ENCODE data around the gene SMAD3. TPM values are rescaled to one million over a fixed set of nuclear protein-coding genes. Genes with fewer than 3 reads are reported as not detected.

SMAD3 gene
- total RNA-seq, 1 donor from 2014 or later: 2.5 TPM

GRCh38 chr15:67036775-67037555 is 28.4 kb upstream of the SMAD3 start:
- no peak for DNase-seq

DNA sequence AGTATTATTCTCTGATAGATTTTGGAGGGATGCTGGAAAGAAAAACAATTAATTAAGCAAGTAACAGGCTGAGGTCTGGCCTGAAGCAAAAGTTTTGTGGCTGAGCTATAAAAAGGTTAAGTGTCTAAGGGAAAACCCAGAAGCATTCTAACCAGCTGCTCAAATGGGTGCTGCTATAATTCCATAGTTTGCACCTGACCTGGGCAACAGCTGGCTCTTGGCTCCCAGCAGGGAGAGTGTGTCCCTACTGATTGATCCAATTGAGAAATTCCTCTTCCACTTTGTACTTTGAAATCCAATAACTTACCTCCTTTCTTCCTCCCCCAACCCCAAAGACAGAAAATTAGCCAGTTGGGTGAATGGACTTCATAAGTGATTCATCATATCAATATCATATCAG is 27.7 kb upstream of the SMAD3 start:
- DNase-seq: no peak

- no peak for DNase-seq
Observed at GRCh38 chr15:67038736-67039135, 26.7 kb upstream of the SMAD3 start.

DNA sequence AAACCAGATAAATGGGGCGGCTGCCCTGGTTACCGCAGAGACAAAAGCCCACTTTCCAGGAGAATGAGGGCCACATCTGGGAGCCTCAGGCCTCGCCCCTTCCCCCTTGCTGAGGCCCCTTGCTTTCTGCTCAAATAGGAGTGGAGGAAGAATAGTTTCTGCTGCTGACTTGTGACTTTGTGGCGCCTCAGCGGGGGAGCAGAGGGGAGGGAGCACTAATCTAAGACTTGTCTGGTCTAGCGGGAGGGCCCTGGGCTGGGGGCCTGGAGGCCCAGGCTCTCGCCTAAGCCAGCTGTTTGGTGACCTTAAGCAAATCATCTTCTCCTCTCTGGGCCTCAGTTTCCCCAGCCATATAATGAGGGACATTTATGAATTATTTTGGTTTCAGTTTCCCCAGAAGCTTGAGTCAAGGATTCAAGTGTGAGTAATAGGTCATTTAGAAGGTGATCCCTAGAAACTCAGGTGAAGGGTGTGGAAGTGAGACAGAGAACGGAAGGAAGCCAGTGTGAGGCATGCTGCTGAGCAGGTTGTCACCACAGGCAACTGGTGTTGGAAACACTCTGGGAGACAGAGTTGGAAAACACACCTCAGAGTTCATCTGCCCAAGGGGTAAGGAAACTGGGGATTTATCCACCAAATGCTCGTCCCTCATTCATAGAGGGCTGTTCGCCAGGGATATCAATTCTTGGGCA is 25.9 kb upstream of the SMAD3 start:
- no peak for DNase-seq

DNA sequence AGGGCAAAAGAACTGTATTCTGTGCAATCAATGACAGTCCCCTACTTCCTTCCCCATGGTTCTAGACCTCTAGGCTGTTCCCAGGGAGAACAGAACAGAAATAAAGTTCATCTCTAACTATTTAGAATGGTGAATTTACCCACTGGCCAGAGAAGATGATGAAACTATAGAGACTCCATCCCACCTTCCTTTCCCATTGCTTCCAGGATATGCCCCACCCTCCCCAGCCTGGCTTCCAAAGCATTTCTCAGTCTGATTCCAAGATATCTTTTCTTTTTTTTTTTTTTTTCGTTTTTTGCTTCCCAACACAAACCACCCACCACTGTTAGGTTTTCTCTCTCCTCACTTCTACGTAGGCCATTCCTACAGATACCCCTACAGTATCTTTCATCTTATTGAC is 25.1 kb upstream of the SMAD3 start:
- no peak for DNase-seq

- DNase-seq: no peak
Observed at GRCh38 chr15:67042551-67043142, 22.8 kb upstream of the SMAD3 start.

- DNase-seq: no peak
Observed at GRCh38 chr15:67043939-67044771, 21.2 kb upstream of the SMAD3 start.

- DNase-seq: no peak
Observed at GRCh38 chr15:67047149-67047661, 18.2 kb upstream of the SMAD3 start.

- no peak for DNase-seq
Observed at GRCh38 chr15:67048281-67049279, 16.8 kb upstream of the SMAD3 start.

DNA sequence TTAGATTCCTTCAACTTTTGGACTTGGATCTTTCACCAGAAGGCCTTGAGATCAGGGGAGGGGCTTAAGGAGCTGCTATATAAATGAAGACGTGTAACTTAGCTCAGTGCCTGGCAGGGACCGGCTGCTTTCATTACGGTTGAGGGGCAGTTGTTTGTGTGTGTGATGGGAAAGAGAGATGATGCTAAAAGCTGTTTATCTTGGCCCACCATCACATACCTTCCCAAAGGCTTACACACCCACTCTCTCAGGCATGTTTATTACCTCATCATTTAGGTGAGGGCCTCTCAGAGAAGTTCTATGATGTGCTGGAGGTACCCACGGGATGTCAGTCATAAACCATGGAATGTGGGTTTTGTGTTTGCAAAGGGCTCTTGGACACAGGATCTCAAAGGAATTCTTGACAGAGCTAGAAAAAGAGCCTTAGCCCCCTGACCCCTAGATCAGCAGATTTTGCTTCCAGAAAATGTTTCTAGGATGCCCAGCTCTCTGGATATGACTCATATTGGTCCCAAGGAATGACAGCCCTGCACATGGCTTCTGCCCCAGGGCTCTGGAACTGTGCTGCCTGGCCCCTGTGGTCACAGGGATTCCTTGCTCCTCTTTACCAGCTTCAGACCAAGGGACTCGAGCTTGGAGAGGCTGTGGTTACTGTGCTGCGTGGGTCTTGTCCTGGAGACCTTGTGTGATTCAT is 15.9 kb upstream of the SMAD3 start:
- DNase-seq: no peak

DNA sequence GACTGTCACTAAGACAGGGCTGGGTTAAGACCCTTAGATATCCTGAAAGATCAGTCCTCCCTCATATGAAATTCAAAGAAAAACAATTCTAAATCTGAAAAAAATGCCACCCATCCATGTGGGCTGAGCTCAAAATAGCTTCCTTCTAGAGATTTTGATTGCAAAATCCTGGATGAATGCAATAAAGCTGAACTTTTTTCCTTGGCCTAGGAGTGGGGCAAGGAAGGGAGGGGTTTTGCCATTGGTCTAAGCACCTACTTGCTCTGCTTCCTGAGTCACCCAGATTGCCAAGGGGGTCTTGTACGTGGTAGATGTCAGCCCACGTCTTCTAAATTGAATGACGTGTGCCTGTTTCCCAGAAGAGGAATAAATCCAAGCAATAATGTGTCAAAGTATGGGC is 15.3 kb upstream of the SMAD3 start:
- no peak for DNase-seq

GRCh38 chr15:67050522-67051087 is 14.8 kb upstream of the SMAD3 start:
- DNase-seq: no peak

GRCh38 chr15:67051088-67052045 is 14.0 kb upstream of the SMAD3 start:
- no peak for DNase-seq

DNA sequence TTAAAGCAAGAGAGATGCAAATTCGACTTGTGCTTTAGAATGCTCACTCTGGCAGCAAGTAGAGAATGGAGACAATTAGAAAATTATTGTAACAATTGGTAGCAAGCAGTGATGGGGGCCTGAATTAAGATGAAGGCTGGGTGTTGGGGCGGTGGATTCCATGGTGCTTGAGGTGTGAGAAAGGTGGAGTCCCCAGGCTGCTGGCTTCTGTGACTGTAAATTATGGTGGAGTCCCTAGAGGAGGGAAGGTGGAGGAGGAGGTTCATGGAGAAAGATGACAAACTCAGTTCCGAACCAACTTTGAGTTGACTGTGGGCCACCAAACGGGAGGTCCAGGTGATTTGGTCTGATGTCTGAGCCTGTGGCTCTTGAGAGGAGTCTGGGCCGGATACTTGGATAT is 10.7 kb upstream of the SMAD3 start:
- no peak for DNase-seq

DNA sequence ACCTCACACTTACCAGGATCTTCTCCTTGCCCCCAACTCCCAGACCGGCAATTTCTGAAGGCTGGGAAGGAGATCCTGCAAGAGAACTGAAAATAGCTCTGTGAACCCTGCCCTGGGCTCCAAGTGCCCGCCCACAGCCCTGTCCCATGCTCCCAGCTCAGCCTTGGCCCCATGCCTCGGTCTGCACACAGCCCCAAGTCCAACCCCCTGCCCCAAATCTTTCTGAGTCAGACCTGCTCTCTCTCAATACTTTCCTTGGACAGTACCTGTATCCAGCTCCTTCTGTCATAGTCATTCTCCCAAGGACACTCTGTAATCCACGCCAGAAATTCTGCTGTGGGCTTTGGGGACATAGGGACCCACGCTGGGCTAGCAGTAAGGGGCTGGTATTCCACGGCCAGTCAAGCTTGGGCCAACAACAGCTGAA is 6.3 kb upstream of the SMAD3 start:
- no peak for DNase-seq

DNA sequence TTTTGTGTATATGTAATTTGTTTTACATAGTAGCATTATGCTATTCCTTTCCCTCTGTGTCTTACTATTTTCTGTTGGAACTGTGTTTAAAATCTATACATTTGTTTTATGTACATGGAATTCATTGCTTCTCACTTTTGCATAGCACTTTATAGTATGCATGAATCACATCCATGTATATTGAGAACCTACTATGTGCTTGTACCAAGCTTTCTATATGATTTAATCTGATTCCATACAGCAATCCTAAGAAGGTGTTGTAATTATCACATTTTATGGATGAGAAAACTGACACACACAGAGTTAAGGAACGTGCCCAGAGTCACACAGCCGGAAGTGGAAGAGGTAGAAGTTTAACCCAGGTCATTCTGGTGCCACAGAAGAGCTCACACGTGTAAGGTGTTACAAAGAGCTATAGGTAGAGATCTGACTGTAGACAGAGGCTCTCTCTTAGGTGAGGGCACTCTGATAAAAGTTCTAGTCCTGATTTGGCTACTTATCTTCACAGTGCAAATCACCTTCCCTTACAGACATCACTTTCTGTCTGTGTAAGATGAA is 3.5 kb upstream of the SMAD3 start:
- DNase-seq: no peak

- no peak for DNase-seq
Observed at GRCh38 chr15:67062369-67062985, 2.9 kb upstream of the SMAD3 start.
